Stimulated activated CD8-positive, alpha-beta memory T cell treated with anti-CD3 and anti-CD28 coated beads, Interleukin-12 subunit alpha, Interleukin-12 subunit beta, amount 100 ng/mL, for 24 hours (primary cell): ENCODE data around the gene C6orf15.
A peak's percentile ranks its signal among the peaks of the same experiment; 100 is the strongest.
"Not testable (repeated sequence)": the region's sequence is repeated elsewhere in the genome, so short reads cannot be mapped to it uniquely, and the experiment has no call there.

Experiments
- DNase-seq: peaks from one replicate; pipeline ENCODE4 v3.0.0-alpha.2; 2020; ENCODE audit errors: extremely low read depth

C6orf15 gene

GRCh38 chr6:31068669-31069340 lies 43.6 kb downstream of the C6orf15 start:
- peak; percentile 22 for DNase-seq

- not testable (repeated sequence) for DNase-seq
These were observed 44.3 kb downstream of the C6orf15 start for GRCh38 chr6:31067891-31068668.

GRCh38 chr6:31067028-31067427 lies 45.3 kb downstream of the C6orf15 start:
- not testable (repeated sequence) for DNase-seq

- no peak for DNase-seq
These were observed 46.8 kb downstream of the C6orf15 start for GRCh38 chr6:31065556-31065955.

DNA sequence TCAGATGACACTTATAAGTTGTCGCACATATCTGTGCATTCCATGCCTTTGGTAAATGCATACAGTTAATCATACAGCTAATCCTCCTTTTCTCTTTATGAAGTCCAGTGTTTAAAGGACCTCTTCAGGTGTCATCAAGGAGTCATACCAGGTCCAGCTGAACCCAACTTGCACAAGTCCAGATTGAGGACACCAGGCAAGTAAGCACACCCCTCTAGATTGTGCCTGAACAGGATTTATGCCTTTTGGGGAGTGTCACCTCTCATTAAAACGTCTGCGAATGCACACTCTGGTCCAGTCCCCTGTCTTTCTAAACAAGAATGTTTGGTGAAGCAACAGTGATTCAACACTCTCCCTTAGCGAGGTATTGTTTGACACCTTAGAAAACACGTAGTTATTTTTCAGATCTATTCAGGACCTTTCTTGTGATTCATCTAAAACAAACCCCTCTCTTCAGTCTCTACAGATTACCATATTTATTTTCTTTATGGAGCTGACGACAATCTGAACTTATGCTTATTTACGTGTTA lies 48.4 kb downstream of the C6orf15 start:
- DNase-seq, result no peak
